Smooth muscle cell (in vitro differentiated cells): ENCODE measurements around the gene DNAH11. TPM values are rescaled to one million over a fixed set of nuclear protein-coding genes. Genes with fewer than 3 reads are reported as not detected.

Source experiments
- DNase-seq: peaks from one replicate; lab custom pipeline; 2025; ENCODE audit not compliant: unreplicated experiment; lab: John Stamatoyannopoulos, UW
- H2AFZ ChIP-seq: fragments of 200-600 bp; sonication (generic); 2 replicates; pipeline ENCODE4 v1.6.0; 2016; ENCODE audit warnings: antibody characterized with exemption, low read depth, mild to moderate bottlenecking
- H3F3A ChIP-seq: fragments of 200-600 bp; sonication (generic); 2 replicates; pipeline ENCODE4 v1.6.0; 2017; ENCODE audit warnings: antibody characterized with exemption, low read depth
- H3K27ac ChIP-seq: fragments of 200-600 bp; sonication (generic); 2 replicates; pipeline ENCODE4 v1.5.1; 2016; ENCODE audit warnings: low read depth, mild to moderate bottlenecking
- H3K27me3 ChIP-seq: fragments of 200-600 bp; sonication (generic); 2 replicates; pipeline ENCODE4 v1.6.1; 2016; ENCODE audit warnings: low read depth, mild to moderate bottlenecking
- H3K36me3 ChIP-seq: fragments of 200-600 bp; sonication (generic); 2 replicates; pipeline ENCODE4 v1.5.1; 2016; ENCODE audit warnings: low read depth
- H3K4me1 ChIP-seq: fragments of 200-600 bp; sonication (generic); 2 replicates; pipeline ENCODE4 v1.5.1; 2016; ENCODE audit warnings: low read depth
- H3K4me2 ChIP-seq: fragments of 200-600 bp; sonication (generic); 2 replicates; pipeline ENCODE4 v1.6.0; 2016; ENCODE audit warnings: mild to moderate bottlenecking
- H3K4me3 ChIP-seq: fragments of 200-600 bp; sonication (generic); 2 replicates; pipeline ENCODE4 v1.5.1; 2016; ENCODE audit warnings: mild to moderate bottlenecking
- H3K79me2 ChIP-seq: fragments of 200-600 bp; sonication (generic); 2 replicates; pipeline ENCODE4 v1.6.0; 2016; ENCODE audit warnings: low read depth, mild to moderate bottlenecking
- H3K9ac ChIP-seq: fragments of 200-600 bp; sonication (generic); 2 replicates; pipeline ENCODE4 v1.6.0; 2016; ENCODE audit warnings: low read depth
- H3K9me3 ChIP-seq: fragments of 200-600 bp; sonication (generic); replicated peaks from 2 replicates; pipeline ENCODE4 v1.5.1; 2016; ENCODE audit warnings: low read depth
- H4K20me1 ChIP-seq: fragments of 200-600 bp; sonication (generic); 2 replicates; pipeline ENCODE4 v1.6.0; 2016; ENCODE audit warnings: low read depth
- WGBS: methylation state at CpG from one replicate; pipeline ENCODE4 v1.1.7; 2016; ENCODE audit warnings: low lambda C conversion rate; 5-methylcytosine and 5-hydroxymethylcytosine counted together
- polyA plus RNA-seq: library from polyadenylated mRNA; unstranded; fragments of >200 nt; fragmentation: Nextera tagmentation; extraction: Ambion mirVana; gene quantifications from 2 replicates; pipeline ENCODE4 v1.2.1, GENCODE V29; 2016
- total RNA-seq: library from RNA; depleted of rRNA; stranded (reverse); fragments of >200 nt; gene quantifications from 2 replicates; pipeline ENCODE4 v1.2.3, GENCODE V29; 2014
- TF ChIP-seq, protein P1 (sequence below): fragments of 200-600 bp; sonication (generic); IDR thresholded peaks from 2 replicates; pipeline ENCODE4 v1.5.1; 2017; ENCODE audit warnings: borderline replicate concordance, mild to moderate bottlenecking, antibody characterized with exemption; ENCODE audit not compliant: insufficient read depth, poor library complexity, severe bottlenecking

Gene DNAH11
- total and polyA plus RNA-seq, 2 experiments from 2014 or later, result 0.22 to 0.63 TPM

DNA sequence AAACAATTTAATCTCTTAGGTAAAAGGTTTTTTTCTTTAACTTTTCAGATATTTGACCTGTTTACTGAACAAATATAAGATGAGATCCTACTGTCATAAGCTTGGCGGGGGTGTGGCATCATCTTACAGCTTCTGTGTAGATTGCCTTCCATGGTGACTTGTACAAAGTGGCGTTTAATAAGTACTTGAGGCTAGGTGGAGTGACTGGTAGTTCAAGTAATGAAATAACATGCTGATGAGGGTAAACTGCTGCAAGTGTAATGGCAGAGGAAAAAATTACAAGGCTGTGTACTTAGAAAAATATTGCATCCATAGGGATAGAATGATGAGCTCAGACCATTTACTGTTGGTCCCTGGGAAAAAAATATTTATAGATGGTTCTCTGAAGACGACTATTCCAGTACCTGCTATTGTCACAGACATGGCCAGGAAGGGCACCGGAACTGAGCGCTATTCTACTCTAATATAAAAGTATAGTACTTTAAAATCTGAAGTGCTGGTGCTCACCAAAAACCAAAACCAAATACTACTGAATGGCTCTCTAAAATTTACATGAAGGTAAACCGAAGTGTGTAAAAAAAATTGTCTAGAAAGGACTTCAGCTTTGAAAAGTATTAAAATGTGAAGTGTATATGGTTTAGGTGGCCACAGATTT lies 42.4 kb downstream of the DNAH11 start:
- TF ChIP-seq, protein P1, sequence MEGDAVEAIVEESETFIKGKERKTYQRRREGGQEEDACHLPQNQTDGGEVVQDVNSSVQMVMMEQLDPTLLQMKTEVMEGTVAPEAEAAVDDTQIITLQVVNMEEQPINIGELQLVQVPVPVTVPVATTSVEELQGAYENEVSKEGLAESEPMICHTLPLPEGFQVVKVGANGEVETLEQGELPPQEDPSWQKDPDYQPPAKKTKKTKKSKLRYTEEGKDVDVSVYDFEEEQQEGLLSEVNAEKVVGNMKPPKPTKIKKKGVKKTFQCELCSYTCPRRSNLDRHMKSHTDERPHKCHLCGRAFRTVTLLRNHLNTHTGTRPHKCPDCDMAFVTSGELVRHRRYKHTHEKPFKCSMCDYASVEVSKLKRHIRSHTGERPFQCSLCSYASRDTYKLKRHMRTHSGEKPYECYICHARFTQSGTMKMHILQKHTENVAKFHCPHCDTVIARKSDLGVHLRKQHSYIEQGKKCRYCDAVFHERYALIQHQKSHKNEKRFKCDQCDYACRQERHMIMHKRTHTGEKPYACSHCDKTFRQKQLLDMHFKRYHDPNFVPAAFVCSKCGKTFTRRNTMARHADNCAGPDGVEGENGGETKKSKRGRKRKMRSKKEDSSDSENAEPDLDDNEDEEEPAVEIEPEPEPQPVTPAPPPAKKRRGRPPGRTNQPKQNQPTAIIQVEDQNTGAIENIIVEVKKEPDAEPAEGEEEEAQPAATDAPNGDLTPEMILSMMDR, result no peak
- Histone ChIP-seq H3K9ac (no peak overlapping the region), H3K27ac (no peak overlapping the region), H3K4me3 (no peak overlapping the region), H3K4me1 (no peaks in the 10 kb centered on the region), H3K36me3 (no peaks in the 10 kb centered on the region), H3F3A (no peaks in the 10 kb centered on the region), H3K27me3 (no peaks in the 10 kb centered on the region), H3K9me3 (no peaks in the 10 kb centered on the region), H4K20me1 (no peaks in the 10 kb centered on the region), H3K79me2 (no peaks in the 10 kb centered on the region), H2AFZ (no peak overlapping the region), H3K4me2 (no peak overlapping the region)
- 87% methylated on average over 6 of the region's 6 CpGs for WGBS
- no peak for DNase-seq

DNA sequence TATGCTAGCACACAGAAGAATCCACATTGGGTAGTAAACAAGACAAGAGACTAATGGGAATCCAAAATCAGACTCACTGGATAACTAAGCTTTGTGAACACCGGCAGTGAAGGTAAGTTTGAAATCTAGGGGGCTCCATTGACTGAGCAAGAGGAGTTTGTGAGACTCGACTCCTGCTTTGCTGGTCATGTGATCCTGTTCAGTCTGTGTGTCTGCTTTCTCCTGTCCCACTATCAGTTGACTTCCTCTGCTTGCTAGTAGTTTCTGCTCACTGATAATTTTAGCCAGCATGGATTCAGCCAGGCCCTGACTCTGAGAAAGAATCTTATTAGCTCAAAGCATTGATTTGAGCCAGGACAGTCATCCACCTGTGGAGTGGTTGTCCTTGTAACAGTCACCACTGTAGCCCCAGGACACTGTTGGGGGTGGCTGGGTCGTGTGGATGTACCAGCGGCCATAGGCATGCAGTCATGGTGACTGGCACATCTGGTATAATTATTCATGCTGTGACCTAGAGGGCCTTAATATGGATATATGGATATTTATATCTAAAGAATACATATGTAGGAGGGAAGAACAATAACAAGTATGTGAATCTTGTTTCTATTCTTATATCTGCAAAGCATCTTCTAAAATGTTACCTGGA lies 44.4 kb downstream of the DNAH11 start:
- H3K36me3 ChIP-seq, result no peaks in the 10 kb centered on the region
- no peaks in the 10 kb centered on the region for H3K9me3 ChIP-seq
- H3K27me3 ChIP-seq, result no peaks in the 10 kb centered on the region
- H3K4me3 ChIP-seq, result no peak overlapping the region
- no peak overlapping the region for H3K27ac ChIP-seq
- no peaks in the 10 kb centered on the region for H3K4me1 ChIP-seq
- peak overlapping the region; percentile 41 for H2AFZ ChIP-seq
- no peaks in the 10 kb centered on the region for H3K79me2 ChIP-seq
- TF ChIP-seq, protein P1, result no peak
- H4K20me1 ChIP-seq, result no peaks in the 10 kb centered on the region
- no peak overlapping the region for H3K4me2 ChIP-seq
- no peaks in the 10 kb centered on the region for H3F3A ChIP-seq
- no peak overlapping the region for H3K9ac ChIP-seq
- DNase-seq, result no peak
- WGBS, result 69% methylated on average over 4 of the region's 4 CpGs

DNA sequence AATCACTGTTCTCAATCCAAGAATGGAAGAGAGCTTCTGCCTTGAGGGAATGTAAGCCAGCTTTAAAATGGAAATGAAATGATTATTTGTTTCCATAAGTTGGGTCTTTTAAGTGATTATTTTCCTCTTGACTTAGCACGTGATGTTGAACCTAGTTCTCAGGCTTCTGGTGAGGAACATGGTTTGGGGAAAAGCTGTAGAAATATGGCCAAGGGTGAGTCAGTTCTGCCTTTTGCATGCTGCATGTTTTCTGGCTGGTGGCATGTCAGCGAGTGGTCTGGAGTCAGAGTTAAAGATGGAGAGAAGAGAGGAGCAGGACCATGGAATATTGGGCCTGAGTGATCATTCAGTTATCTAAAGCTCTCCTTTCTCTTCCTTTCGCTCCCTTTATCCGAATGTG lies 54.0 kb downstream of the DNAH11 start:
- no peak overlapping the region for H3K4me2 ChIP-seq
- 92% methylated on average over 4 of the region's 4 CpGs for WGBS
- H2AFZ ChIP-seq, result no peak overlapping the region

More for the DNA sequence above, 54.0 kb downstream of the DNAH11 start:
- H3K27ac ChIP-seq, result no peak overlapping the region
- TF ChIP-seq, protein P1, result no peak
- H3K36me3 ChIP-seq, result no peaks in the 10 kb centered on the region
- no peak overlapping the region for H3K9ac ChIP-seq
- H3K4me3 ChIP-seq, result no peak overlapping the region
- H3K9me3 ChIP-seq, result no peaks in the 10 kb centered on the region
- H3K27me3 ChIP-seq, result no peaks in the 10 kb centered on the region
- no peaks in the 10 kb centered on the region for H3K4me1 ChIP-seq
- no peaks in the 10 kb centered on the region for H4K20me1 ChIP-seq
- no peak for DNase-seq
- no peaks in the 10 kb centered on the region for H3F3A ChIP-seq
- no peaks in the 10 kb centered on the region for H3K79me2 ChIP-seq
